K562 (cell line): Measurements from ENCODE around the gene FAM177B. TPM values are rescaled to one million over a fixed set of nuclear protein-coding genes. Genes with fewer than 3 reads are reported as not detected.

Source experiments
- ATAC-seq: fragments of 200-7000 bp; cut with Tn5 transposase; 3 replicates; pipeline ENCODE4 v1.9.1; 2020; ENCODE audit warnings: moderate library complexity
- BruUV-seq: library from RNA; stranded (reverse); fragments of 400-500 nt; replicated peaks from 2 replicates; lab custom pipeline; 2021; lab: Mats Ljungman, UMichigan
- CTCF ChIA-PET: fragments of 300-600 bp; formaldehyde crosslinking; extraction: SDS; loops from one replicate; lab custom pipeline; 2021; ENCODE audit warnings: low intra/inter-chr PET ratio; lab: Yijun Ruan, JAX
- POLR2A ChIA-PET: fragments of 300-600, 350-650 bp; sonication (Branson Sonifier 250); formaldehyde crosslinking; extraction: SDS; loops from one replicate; lab custom pipeline; 2021; ENCODE audit warnings: antibody characterized with exemption, inconsistent platforms; lab: Yijun Ruan, JAX
- DNase-seq, 4 experiments: peaks; one replicate each; pipeline versions ENCODE4 v3.0.0 to v3.0.0-alpha.2; 2011 to 2018; ENCODE audit warnings: low spot score in 3 of 4, mixed read lengths in 3 of 4; ENCODE audit errors: extremely low read depth in 1 of 4
- FAIRE-seq: peaks from 2 replicates; lab custom pipeline; 2011; peaks lifted over from hg19 to GRCh38; lab: Jason Lieb, UNC
- H2AFZ ChIP-seq: 2 replicates; pipeline ENCODE4 v1.6.0; 2011; ENCODE audit warnings: low read depth, low read length, control low read depth, inconsistent platforms
- H3K27ac ChIP-seq: fragments of 200-600 bp; 3 replicates; pipeline ENCODE4 v1.8.0; 2011; ENCODE audit warnings: low read depth, mild to moderate bottlenecking, control low read depth, inconsistent platforms, low read length, moderate library complexity, mixed read lengths; ENCODE audit errors: extremely low read depth
- H3K27me3 ChIP-seq, 2 experiments: fragments of 300-600 bp in 1 of 2; 2 replicates in 1 of 2; 3 replicates in 1 of 2; pipeline versions ENCODE4 v1.6.0 to v1.8.0; 2011; ENCODE audit warnings: inconsistent platforms in 2 of 2, low read length in 2 of 2, mild to moderate bottlenecking in 1 of 2, mixed read lengths in 1 of 2, moderate library complexity in 1 of 2; ENCODE audit not compliant: control insufficient read depth in 2 of 2, insufficient read depth in 2 of 2
- H3K36me3 ChIP-seq: fragments of 300-600 bp; 3 replicates; pipeline ENCODE4 v1.8.0; 2011; ENCODE audit warnings: mild to moderate bottlenecking, low read length, inconsistent platforms; ENCODE audit not compliant: control insufficient read depth, insufficient read depth
- H3K4me1 ChIP-seq, 2 experiments: fragments of 200-600 bp in 1 of 2; replicated peaks in 1 of 2; 2 replicates in 1 of 2; 3 replicates in 1 of 2; pipeline versions ENCODE4 v1.5.1 to v1.8.0; 2011; ENCODE audit warnings: inconsistent platforms in 2 of 2, low read length in 2 of 2, mild to moderate bottlenecking in 1 of 2, mixed read lengths in 1 of 2, moderate library complexity in 1 of 2; ENCODE audit not compliant: control insufficient read depth in 2 of 2, insufficient read depth in 2 of 2
- H3K4me2 ChIP-seq: 2 replicates; pipeline ENCODE4 v1.6.1; 2011; ENCODE audit warnings: low read length, control low read depth, inconsistent platforms, mixed read lengths; ENCODE audit not compliant: insufficient read depth
- H3K4me3 ChIP-seq: fragments of 200-600 bp; sonication (generic), shearing (Covaris generic); 2 replicates; pipeline ENCODE4 v1.5.1; 2016; ENCODE audit warnings: control low read depth, inconsistent platforms
- H3K79me2 ChIP-seq: fragments of 200-600 bp; 3 replicates; pipeline ENCODE4 v1.8.0; 2011; ENCODE audit warnings: low read length, inconsistent platforms; ENCODE audit not compliant: control insufficient read depth, insufficient read depth
- H3K9ac ChIP-seq, 2 experiments: 2 replicates each; pipeline versions ENCODE4 v1.6.0 to v1.6.1; 2011; ENCODE audit warnings: low read depth in 2 of 2, low read length in 2 of 2, control low read depth in 1 of 2, inconsistent platforms in 1 of 2, mild to moderate bottlenecking in 1 of 2, mixed read lengths in 1 of 2; ENCODE audit not compliant: insufficient read depth in 1 of 2
- H3K9me1 ChIP-seq: one replicate; pipeline ENCODE4 v1.6.0; 2011; ENCODE audit warnings: inconsistent platforms, mild to moderate bottlenecking, low read length, moderate library complexity; ENCODE audit not compliant: control insufficient read depth, insufficient read depth
- H3K9me3 ChIP-seq: replicated peaks from 2 replicates; pipeline ENCODE4 v1.5.1; 2011; ENCODE audit warnings: low read depth, low read length, inconsistent platforms; ENCODE audit not compliant: control insufficient read depth, insufficient read depth
- H4K20me1 ChIP-seq: replicated peaks from 2 replicates; pipeline ENCODE4 v1.6.1; 2011; ENCODE audit warnings: low read length, inconsistent platforms, mixed read lengths; ENCODE audit not compliant: control insufficient read depth, insufficient read depth
- DIDO1 ChIP-seq: fragments of 450-650 bp; IDR thresholded peaks from 2 replicates; pipeline ENCODE4 v1.6.1; 2016; ENCODE audit warnings: low read depth, missing biosample characterization, missing genetic modification characterization
- ETS2 ChIP-seq: IDR thresholded peaks from 2 replicates; pipeline ENCODE4 v1.6.1; 2016; ENCODE audit warnings: borderline replicate concordance, missing genetic modification characterization, mild to moderate bottlenecking, moderate library complexity, missing compliant biosample characterization; ENCODE audit not compliant: poor library complexity, severe bottlenecking
- EWSR1 ChIP-seq: fragments of 450-650 bp; IDR thresholded peaks from 2 replicates; pipeline ENCODE4 v1.6.1; 2018; ENCODE audit warnings: borderline replicate concordance, mild to moderate bottlenecking, low read depth, moderate library complexity; ENCODE audit not compliant: partially characterized antibody
- ZBTB11 ChIP-seq, 3 experiments: fragments of 200-800 bp in 1 of 3; fragments of 250-450 bp in 1 of 3; fragments of 450-650 bp in 1 of 3; sonication (Bioruptor Pico) in 1 of 3; sonication (Bioruptor generic) in 1 of 3; formaldehyde crosslinking in 1 of 3; IDR thresholded peaks; 2 replicates each; pipeline versions ENCODE4 v1.6.1 to v1.8.0; 2016 to 2022; ENCODE audit warnings: mild to moderate bottlenecking in 2 of 3, missing genetic modification characterization in 2 of 3, missing compliant biosample characterization in 1 of 3, moderate library complexity in 1 of 3
- WGBS: fragments of 100-300 bp; shearing (Covaris generic); methylation state at CpG from one replicate; pipeline ENCODE4 v1.1.6; 2016; ENCODE audit warnings: low coverage, mixed read lengths; ENCODE audit not compliant: insufficient coverage; ENCODE audit errors: missing lambda C conversion rate; 5-methylcytosine and 5-hydroxymethylcytosine counted together
- in situ Hi-C: fragments of 300-500 bp; cut with MboI; formaldehyde crosslinking; loops from 4 replicates; pipeline ENCODE4 v1.15.0; 2018; ENCODE audit warnings: inconsistent platforms, mixed read lengths
- intact Hi-C: fragments of 100-400 bp; cut with micrococcal nuclease; formaldehyde crosslinking; loops from 2 replicates; pipeline ENCODE4 v1.14.2; 2022
- polyA plus RNA-seq, 8 experiments: library from polyadenylated mRNA; depleted of rRNA in 4 of 8; stranded (reverse) in 5 of 8; unstranded in 3 of 8; fragments of >200 nt; fragmentation: Nextera tagmentation in 2 of 8; fragmentation: Illumina TruSeq in 1 of 8; extraction: Ambion mirVana in 2 of 8; extraction: Trizol in 1 of 8; gene quantifications; 2 replicates each; pipeline versions ENCODE4 v1.2.1 to v1.2.3, GENCODE V29; 2011 to 2014; ENCODE audit warnings: inconsistent platforms in 1 of 8, missing spikeins in 1 of 8
- total RNA-seq, 7 experiments: library from RNA; depleted of rRNA in 6 of 7; stranded (reverse); fragments of >200 nt in 6 of 7; fragmentation: Illumina TruSeq in 2 of 7; extraction: Trizol in 2 of 7; gene quantifications; 2 replicates each; pipeline versions ENCODE4 v1.2.1 to v1.2.3, GENCODE V29; 2011 to 2021; ENCODE audit warnings: low replicate concordance in 1 of 7
- TF ChIP-seq, protein P1 (sequence below), 2 experiments: IDR thresholded peaks; 2 replicates each; pipeline ENCODE4 v1.6.1; 2012; ENCODE audit warnings: improper control_type of control experiment in 2 of 2, low read depth in 2 of 2, low read length in 2 of 2, borderline replicate concordance in 1 of 2

FAM177B gene
- total and polyA plus RNA-seq, 9 of the 15 experiments (the other 6 are each of a cell fraction or from before 2014, with no cell fraction given): not detected

- Histone ChIP-seq H3K9me3 (no peaks in the 10 kb centered on the region), H3K4me2 (no peak overlapping the region), H3K27ac (no peak overlapping the region), H4K20me1 (no peaks in the 10 kb centered on the region), H2AFZ (no peak overlapping the region), H3K9ac (no peak overlapping the region), H3K4me3 (no peak overlapping the region), H3K4me1 (no peaks in the 10 kb centered on the region), H3K79me2 (peaks cover 36% of the 10 kb centered on the region), H3K9me1 (no peaks in the 10 kb centered on the region), H3K27me3 (no peaks in the 10 kb centered on the region), H3K36me3 (peaks cover 38% of the 10 kb centered on the region)
- no peak for TF ChIP-seq ETS2 (tag)
- TF ChIP-seq ZBTB11 (CRISPR knock-in tag; IDR thresholded peaks at IDR 0.05): no peak
- TF ChIP-seq DIDO1 (tag): no peak
- TF ChIP-seq, protein P1, sequence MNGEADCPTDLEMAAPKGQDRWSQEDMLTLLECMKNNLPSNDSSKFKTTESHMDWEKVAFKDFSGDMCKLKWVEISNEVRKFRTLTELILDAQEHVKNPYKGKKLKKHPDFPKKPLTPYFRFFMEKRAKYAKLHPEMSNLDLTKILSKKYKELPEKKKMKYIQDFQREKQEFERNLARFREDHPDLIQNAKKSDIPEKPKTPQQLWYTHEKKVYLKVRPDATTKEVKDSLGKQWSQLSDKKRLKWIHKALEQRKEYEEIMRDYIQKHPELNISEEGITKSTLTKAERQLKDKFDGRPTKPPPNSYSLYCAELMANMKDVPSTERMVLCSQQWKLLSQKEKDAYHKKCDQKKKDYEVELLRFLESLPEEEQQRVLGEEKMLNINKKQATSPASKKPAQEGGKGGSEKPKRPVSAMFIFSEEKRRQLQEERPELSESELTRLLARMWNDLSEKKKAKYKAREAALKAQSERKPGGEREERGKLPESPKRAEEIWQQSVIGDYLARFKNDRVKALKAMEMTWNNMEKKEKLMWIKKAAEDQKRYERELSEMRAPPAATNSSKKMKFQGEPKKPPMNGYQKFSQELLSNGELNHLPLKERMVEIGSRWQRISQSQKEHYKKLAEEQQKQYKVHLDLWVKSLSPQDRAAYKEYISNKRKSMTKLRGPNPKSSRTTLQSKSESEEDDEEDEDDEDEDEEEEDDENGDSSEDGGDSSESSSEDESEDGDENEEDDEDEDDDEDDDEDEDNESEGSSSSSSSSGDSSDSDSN (IDR thresholded peaks at IDR 0.05; ENCODE audit: borderline replicate concordance in 1 of 2, low read depth in 2 of 2, low read length in 2 of 2): no peak
- TF ChIP-seq EWSR1: no peak
- intact Hi-C loops (no loop called here), in situ Hi-C loops (no loop called here)
- no peak for DNase-seq
- no TSS peak for BruUV-seq
- ChIA-PET POLR2A (no interaction called here), CTCF (no interaction called here)
- no peak for FAIRE-seq
- ATAC-seq: no peak
- WGBS: 91% methylated on average over 4 of the region's 4 CpGs
Observed at GRCh38 chr1:222702210-222702609, 34.8 kb upstream of the FAM177B start.
